ENCODE data around the gene TBC1D1.

Gene TBC1D1

GRCh38 chr4:37980246-37980645 is 89.4 kb downstream of the TBC1D1 start:
- DNase-seq = no peak

GRCh38 chr4:37981425-37981824 is 90.5 kb downstream of the TBC1D1 start:
- in situ Hi-C loops (cut with MboI; ENCODE audit: low pct_unique_long_range_greater_than_20kb, low sequenced_read_pairs) = no loop called here
- DNase-seq = no peak

More at GRCh38 chr4:37980246-37980645, 89.4 kb downstream of the TBC1D1 start:
- in situ Hi-C loops (cut with MboI; ENCODE audit: low pct_unique_long_range_greater_than_20kb, low sequenced_read_pairs) = no loop called here

- DNase-seq = no peak
- in situ Hi-C loops (cut with MboI; ENCODE audit: low pct_unique_long_range_greater_than_20kb, low sequenced_read_pairs) = no loop called here
Measured at GRCh38 chr4:37981844-37982720, 91.2 kb downstream of the TBC1D1 start.

- no peak for DNase-seq
- in situ Hi-C loops (cut with MboI; ENCODE audit: low pct_unique_long_range_greater_than_20kb, low sequenced_read_pairs) = no loop called here
Measured at GRCh38 chr4:37982736-37983135, 91.9 kb downstream of the TBC1D1 start.

- no peak for DNase-seq
- in situ Hi-C loops (cut with MboI; ENCODE audit: low pct_unique_long_range_greater_than_20kb, low sequenced_read_pairs) = no loop called here
Measured at GRCh38 chr4:37983951-37984350, 93.1 kb downstream of the TBC1D1 start.

- no peak for DNase-seq
- in situ Hi-C loops (cut with MboI; ENCODE audit: low pct_unique_long_range_greater_than_20kb, low sequenced_read_pairs) = no loop called here
Measured at GRCh38 chr4:37985730-37986275, 94.9 kb downstream of the TBC1D1 start.

- in situ Hi-C loops (cut with MboI; ENCODE audit: low pct_unique_long_range_greater_than_20kb, low sequenced_read_pairs) = no loop called here
- DNase-seq = no peak
Measured at GRCh38 chr4:37988670-37989069, 97.8 kb downstream of the TBC1D1 start.

GRCh38 chr4:37989398-37990260 is 98.7 kb downstream of the TBC1D1 start:
- in situ Hi-C loops (cut with MboI; ENCODE audit: low pct_unique_long_range_greater_than_20kb, low sequenced_read_pairs) = no loop called here
- DNase-seq = peak; percentile 82

GRCh38 chr4:37990731-37991245 is 99.9 kb downstream of the TBC1D1 start:
- DNase-seq = no peak
- in situ Hi-C loops (cut with MboI; ENCODE audit: low pct_unique_long_range_greater_than_20kb, low sequenced_read_pairs) = no loop called here

- in situ Hi-C loops (cut with MboI; ENCODE audit: low pct_unique_long_range_greater_than_20kb, low sequenced_read_pairs) = no loop called here
- DNase-seq = no peak
Measured at GRCh38 chr4:37991623-37992410, 100.9 kb downstream of the TBC1D1 start.

GRCh38 chr4:37993806-37994205 is 102.9 kb downstream of the TBC1D1 start:
- in situ Hi-C loops (cut with MboI; ENCODE audit: low pct_unique_long_range_greater_than_20kb, low sequenced_read_pairs) = no loop called here
- DNase-seq = no peak

GRCh38 chr4:37994569-37994968 is 103.7 kb downstream of the TBC1D1 start:
- in situ Hi-C loops (cut with MboI; ENCODE audit: low pct_unique_long_range_greater_than_20kb, low sequenced_read_pairs) = no loop called here
- no peak for DNase-seq

- in situ Hi-C loops (cut with MboI; ENCODE audit: low pct_unique_long_range_greater_than_20kb, low sequenced_read_pairs) = no loop called here
- DNase-seq = no peak
Measured at GRCh38 chr4:37995299-37995821, 104.5 kb downstream of the TBC1D1 start.

GRCh38 chr4:37995981-37996775 is 105.3 kb downstream of the TBC1D1 start:
- in situ Hi-C loops (cut with MboI; ENCODE audit: low pct_unique_long_range_greater_than_20kb, low sequenced_read_pairs) = no loop called here
- no peak for DNase-seq

GRCh38 chr4:37998226-37998625 is 107.3 kb downstream of the TBC1D1 start:
- no peak for DNase-seq
- in situ Hi-C loops (cut with MboI; ENCODE audit: low pct_unique_long_range_greater_than_20kb, low sequenced_read_pairs) = no loop called here

GRCh38 chr4:37999000-37999716 is 108.3 kb downstream of the TBC1D1 start:
- DNase-seq = no peak
- in situ Hi-C loops (cut with MboI; ENCODE audit: low pct_unique_long_range_greater_than_20kb, low sequenced_read_pairs) = no loop called here

GRCh38 chr4:37999965-38000364 is 109.1 kb downstream of the TBC1D1 start:
- in situ Hi-C loops (cut with MboI; ENCODE audit: low pct_unique_long_range_greater_than_20kb, low sequenced_read_pairs) = no loop called here
- DNase-seq = no peak

Data from KBM-7 (cell line).